ENCODE data around the gene STRIT1.
"Not testable (repeated sequence)": the region's sequence is repeated elsewhere in the genome, so short reads cannot be mapped to it uniquely, and the experiment has no call there.

Gene STRIT1

GRCh38 chr3:155281912-155282311 is 11.6 kb downstream of the STRIT1 start:
- Histone ChIP-seq H3F3A (ENCODE audit: low read depth) (no peaks in the 10 kb centered on the region), H3K27me3 (ENCODE audit: insufficient read depth, low read length, poor library complexity, severe bottlenecking) (no peaks in the 10 kb centered on the region), H3K9me3 (ENCODE audit: insufficient read depth, low read depth, low read length) (no peaks in the 10 kb centered on the region; the same call in 1 of the 2 replicates), H3K4me2 (ENCODE audit: low read depth, low read length, poor library complexity, severe bottlenecking) (peak overlapping the region; percentile 57), H4K20me1 (ENCODE audit: insufficient read depth, low read length, poor library complexity, severe bottlenecking) (no peaks in the 10 kb centered on the region), H3K9ac (ENCODE audit: low read depth, low read length, poor library complexity, severe bottlenecking) (peak overlapping the region; percentile 20), H3K79me2 (ENCODE audit: insufficient read depth, low read length) (no peaks in the 10 kb centered on the region), H3K4me1 (ENCODE audit: insufficient read depth, low read length, poor library complexity, severe bottlenecking) (peaks cover 25% of the 10 kb centered on the region), H3K36me3 (ENCODE audit: insufficient read depth, low read length) (no peaks in the 10 kb centered on the region), H3K9me2 (replicated peaks; ENCODE audit: low read depth, low read length) (no peaks in the 10 kb centered on the region), H2AFZ (ENCODE audit: low read length) (no peak overlapping the region), H3K4me3 (ENCODE audit: low read length, poor library complexity, severe bottlenecking) (peak overlapping the region; percentile 27)
- TF ChIP-seq CTCF (conservative IDR thresholded peaks at IDR 0.05; ENCODE audit: low read length) (no peak), EZH2phosphoT487 (IDR thresholded peaks at IDR 0.05; ENCODE audit: borderline replicate concordance) (no peak)

- not testable (repeated sequence) for H3K9me2 ChIP-seq (replicated peaks; ENCODE audit: low read depth, low read length); H3K9me3 ChIP-seq (ENCODE audit: insufficient read depth, low read depth, low read length); H3K4me3 ChIP-seq (ENCODE audit: low read length, poor library complexity, severe bottlenecking); H2AFZ ChIP-seq (ENCODE audit: low read length); H3K4me2 ChIP-seq (ENCODE audit: low read depth, low read length, poor library complexity, severe bottlenecking); H3K4me1 ChIP-seq (ENCODE audit: insufficient read depth, low read length, poor library complexity, severe bottlenecking); H3K36me3 ChIP-seq (ENCODE audit: insufficient read depth, low read length); H3K79me2 ChIP-seq (ENCODE audit: insufficient read depth, low read length); H3F3A ChIP-seq (ENCODE audit: low read depth); H4K20me1 ChIP-seq (ENCODE audit: insufficient read depth, low read length, poor library complexity, severe bottlenecking); H3K27me3 ChIP-seq (ENCODE audit: insufficient read depth, low read length, poor library complexity, severe bottlenecking); H3K9ac ChIP-seq (ENCODE audit: low read depth, low read length, poor library complexity, severe bottlenecking)
Measured at GRCh38 chr3:155276089-155276488, 17.4 kb downstream of the STRIT1 start.

- not testable (repeated sequence) for H3F3A ChIP-seq (ENCODE audit: low read depth); H2AFZ ChIP-seq (ENCODE audit: low read length); H3K9me2 ChIP-seq (replicated peaks; ENCODE audit: low read depth, low read length); H3K79me2 ChIP-seq (ENCODE audit: insufficient read depth, low read length); H3K4me3 ChIP-seq (ENCODE audit: low read length, poor library complexity, severe bottlenecking); H3K4me2 ChIP-seq (ENCODE audit: low read depth, low read length, poor library complexity, severe bottlenecking); H3K4me1 ChIP-seq (ENCODE audit: insufficient read depth, low read length, poor library complexity, severe bottlenecking); H4K20me1 ChIP-seq (ENCODE audit: insufficient read depth, low read length, poor library complexity, severe bottlenecking); H3K27me3 ChIP-seq (ENCODE audit: insufficient read depth, low read length, poor library complexity, severe bottlenecking); H3K9ac ChIP-seq (ENCODE audit: low read depth, low read length, poor library complexity, severe bottlenecking); H3K36me3 ChIP-seq (ENCODE audit: insufficient read depth, low read length); H3K9me3 ChIP-seq (ENCODE audit: insufficient read depth, low read depth, low read length)
Measured at GRCh38 chr3:155275159-155275754, 18.2 kb downstream of the STRIT1 start.

- not testable (repeated sequence) for H3K4me1 ChIP-seq (ENCODE audit: insufficient read depth, low read length, poor library complexity, severe bottlenecking); H3K27me3 ChIP-seq (ENCODE audit: insufficient read depth, low read length, poor library complexity, severe bottlenecking); H3F3A ChIP-seq (ENCODE audit: low read depth); H4K20me1 ChIP-seq (ENCODE audit: insufficient read depth, low read length, poor library complexity, severe bottlenecking); H3K9me2 ChIP-seq (replicated peaks; ENCODE audit: low read depth, low read length); H3K9ac ChIP-seq (ENCODE audit: low read depth, low read length, poor library complexity, severe bottlenecking); H3K79me2 ChIP-seq (ENCODE audit: insufficient read depth, low read length); H3K36me3 ChIP-seq (ENCODE audit: insufficient read depth, low read length); H3K9me3 ChIP-seq (ENCODE audit: insufficient read depth, low read depth, low read length); H3K4me3 ChIP-seq (ENCODE audit: low read length, poor library complexity, severe bottlenecking); H3K4me2 ChIP-seq (ENCODE audit: low read depth, low read length, poor library complexity, severe bottlenecking); H2AFZ ChIP-seq (ENCODE audit: low read length)
Measured at GRCh38 chr3:155274435-155274834, 19.0 kb downstream of the STRIT1 start.

GRCh38 chr3:155271343-155271613 is 22.2 kb downstream of the STRIT1 start:
- no peaks in the 10 kb centered on the region for H3K9me2 ChIP-seq (replicated peaks; ENCODE audit: low read depth, low read length)
- no peak overlapping the region for H3K4me3 ChIP-seq (ENCODE audit: low read length, poor library complexity, severe bottlenecking)
- H3K79me2 ChIP-seq (ENCODE audit: insufficient read depth, low read length) = no peaks in the 10 kb centered on the region
- H3K4me2 ChIP-seq (ENCODE audit: low read depth, low read length, poor library complexity, severe bottlenecking) = no peak overlapping the region
- no peaks in the 10 kb centered on the region for H3K36me3 ChIP-seq (ENCODE audit: insufficient read depth, low read length)
- H3F3A ChIP-seq (ENCODE audit: low read depth) = no peaks in the 10 kb centered on the region
- no peak for TF ChIP-seq CTCF (conservative IDR thresholded peaks at IDR 0.05; ENCODE audit: low read length)
- TF ChIP-seq EZH2phosphoT487 (IDR thresholded peaks at IDR 0.05; ENCODE audit: borderline replicate concordance) = no peak
- H3K4me1 ChIP-seq (ENCODE audit: insufficient read depth, low read length, poor library complexity, severe bottlenecking) = no peaks in the 10 kb centered on the region
- H4K20me1 ChIP-seq (ENCODE audit: insufficient read depth, low read length, poor library complexity, severe bottlenecking) = no peaks in the 10 kb centered on the region
- H3K9me3 ChIP-seq (ENCODE audit: insufficient read depth, low read depth, low read length) = no peaks in the 10 kb centered on the region
- no peaks in the 10 kb centered on the region for H3K27me3 ChIP-seq (ENCODE audit: insufficient read depth, low read length, poor library complexity, severe bottlenecking)
- no peak overlapping the region for H3K9ac ChIP-seq (ENCODE audit: low read depth, low read length, poor library complexity, severe bottlenecking)
- H2AFZ ChIP-seq (ENCODE audit: low read length) = no peak overlapping the region

Data from Loucy (cell line).